Sigmoid colon (tissue), 7 donors: ENCODE results near the gene LHX3. TPM values are rescaled to one million over a fixed set of nuclear protein-coding genes. Genes with fewer than 3 reads are reported as not detected.

Experiments
- DNase-seq: peaks from one replicate; pipeline ENCODE4 v3.0.0-alpha.2; 2019
- H3K27ac ChIP-seq, 4 donors: fragments of 200-600 bp; sonication (generic); one replicate each; pipeline ENCODE4 v1.5.1; 2016 to 2019; ENCODE audit warnings: mild to moderate bottlenecking in 1 of 4
- H3K27me3 ChIP-seq, 3 donors: fragments of 200-600 bp; sonication (generic); one replicate each; pipeline ENCODE4 v1.5.1; 2019; ENCODE audit warnings: mild to moderate bottlenecking in 1 of 3
- H3K36me3 ChIP-seq, 4 donors: fragments of 200-600 bp; sonication (generic); one replicate each; pipeline ENCODE4 v1.5.1; 2016 to 2019
- H3K4me1 ChIP-seq, 4 donors: fragments of 200-600 bp; sonication (generic); one replicate each; pipeline ENCODE4 v1.5.1; 2017 to 2019
- H3K4me3 ChIP-seq, 4 donors: fragments of 200-600 bp; sonication (generic); one replicate each; pipeline ENCODE4 v1.5.1; 2017 to 2019; ENCODE audit warnings: mild to moderate bottlenecking in 2 of 4, moderate library complexity in 1 of 4
- H3K9me3 ChIP-seq, 4 donors: fragments of 200-600 bp in 3 of 4; sonication (generic) in 3 of 4; one replicate each; pipeline versions ENCODE4 v1.5.1 to v1.6.1; 2013 to 2019
- EP300 ChIP-seq, 4 donors: sonication (generic); formaldehyde crosslinking; IDR thresholded peaks; one replicate each; pipeline ENCODE4 v1.6.1; 2017; ENCODE audit warnings: antibody characterized with exemption in 4 of 4
- POLR2A ChIP-seq, 2 donors: fragments of 450-650 bp; IDR thresholded peaks; one replicate each; pipeline ENCODE4 v1.6.1; 2016; ENCODE audit warnings: antibody characterized with exemption in 2 of 2, mild to moderate bottlenecking in 2 of 2, moderate library complexity in 2 of 2
- POLR2AphosphoS5 ChIP-seq, 4 donors: sonication (generic); formaldehyde crosslinking; IDR thresholded peaks; one replicate each; pipeline ENCODE4 v1.6.1; 2017; ENCODE audit warnings: antibody characterized with exemption in 4 of 4
- WGBS, 2 donors: extraction: QIAGEN DNeasy Blood & Tissue Kit; methylation state at CpG; one replicate each; pipeline ENCODE4 v1.1.7; 2013; 5-methylcytosine and 5-hydroxymethylcytosine counted together
- intact Hi-C: fragments of 100-400 bp; cut with DNase I; formaldehyde crosslinking; loops from one replicate; pipeline ENCODE4 v1.15.1; 2023
- polyA plus RNA-seq, 3 donors: library from polyadenylated mRNA; stranded (reverse); fragments of 200-250 nt; gene quantifications; one replicate each; pipeline ENCODE4 v1.2.3, GENCODE V29; 2013
- total RNA-seq, 4 donors: library from RNA; depleted of rRNA; stranded (reverse); fragments of >200 nt; gene quantifications; one replicate each; pipeline ENCODE4 v1.1.0, GENCODE V29; 2016
- TF ChIP-seq, protein P1 (sequence below), 4 experiments: fragments of 450-650 bp in 3 of 4; fragments of 200-600 bp in 1 of 4; IDR thresholded peaks; one replicate each; pipeline ENCODE4 v1.5.1; 2016 to 2019; ENCODE audit warnings: antibody characterized with exemption in 4 of 4, mild to moderate bottlenecking in 3 of 4, moderate library complexity in 2 of 4
- donor health status: healthy with polysubstance abuse.
- donor health status: Bipolar disorder and iron deficiency.
- donor health status: healthy.

LHX3 gene
- total RNA-seq (not detected), polyA plus RNA-seq (not detected)

DNA sequence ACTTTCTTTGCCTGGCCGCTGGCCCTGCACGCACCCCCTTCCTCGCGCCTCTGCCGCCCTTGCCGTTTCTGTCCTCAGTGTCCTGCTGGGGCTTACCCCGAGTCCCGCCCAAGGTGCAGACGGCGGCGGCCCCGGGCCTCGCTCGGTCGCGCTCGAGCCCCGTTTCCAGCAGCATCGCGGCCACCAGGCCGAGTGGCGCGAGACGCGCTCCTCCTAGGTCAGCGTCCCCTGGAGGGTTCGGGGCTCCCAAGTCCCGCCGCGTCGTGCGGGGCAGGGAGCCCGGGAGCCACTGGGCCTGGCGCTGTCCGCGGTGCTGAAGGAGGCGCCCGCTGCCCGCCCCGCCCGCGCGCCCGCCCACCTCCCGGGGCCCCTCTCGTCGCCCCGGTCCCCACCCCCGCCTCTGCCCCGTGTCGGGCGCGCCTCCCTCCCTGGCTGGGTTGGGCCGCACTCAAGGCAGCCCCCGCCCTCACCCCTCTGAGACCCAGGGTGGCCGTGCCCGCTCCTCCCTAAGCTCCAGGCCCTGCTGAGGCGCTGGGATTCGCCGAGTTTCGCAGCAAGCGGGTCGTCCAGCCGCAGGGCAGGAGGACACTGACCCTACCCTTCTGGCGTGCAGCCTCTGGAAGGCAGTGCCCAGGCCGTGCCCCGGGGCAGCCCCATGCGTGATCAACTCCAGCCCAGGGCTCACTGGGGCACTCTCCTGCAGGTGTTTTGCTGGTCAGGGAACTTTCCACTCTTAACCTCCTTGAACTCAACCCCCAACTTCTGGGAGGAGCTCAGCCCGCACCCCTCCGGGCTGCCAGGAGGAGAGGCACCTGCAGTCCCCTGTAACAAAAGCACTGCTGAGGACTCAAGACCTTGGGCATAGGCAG lies at the start of gene LHX3:
Gene LHX3 (minus strand): TSS at position 291 of the 869 bp plus-strand sequence. CDS start 116 bp downstream, at position 175.
- no peak within 1 kb of the TSS for H3K4me3 ChIP-seq
- H3K36me3 ChIP-seq: peaks cover 0 to 14% (median 2%) of the 10 kb centered on the region in 4 donors
- peaks cover 52 to 59% (median 57%) of the 10 kb centered on the region in 3 donors for H3K27me3 ChIP-seq
- intact Hi-C loops: no loop called here
- peaks cover 0 to 17% (median 2%) of the 10 kb centered on the region in 4 donors for H3K4me1 ChIP-seq
- WGBS, 2 donors: 12 to 18% methylated on average over 70 of the region's 70 CpGs
- no peaks in the 10 kb centered on the region for H3K9me3 ChIP-seq
- TF ChIP-seq POLR2AphosphoS5 (IDR thresholded peaks at IDR 0.05) (no peak), POLR2A (IDR thresholded peaks at IDR 0.05) (no peak), EP300 (IDR thresholded peaks at IDR 0.05) (no peak)
- TF ChIP-seq, protein P1, sequence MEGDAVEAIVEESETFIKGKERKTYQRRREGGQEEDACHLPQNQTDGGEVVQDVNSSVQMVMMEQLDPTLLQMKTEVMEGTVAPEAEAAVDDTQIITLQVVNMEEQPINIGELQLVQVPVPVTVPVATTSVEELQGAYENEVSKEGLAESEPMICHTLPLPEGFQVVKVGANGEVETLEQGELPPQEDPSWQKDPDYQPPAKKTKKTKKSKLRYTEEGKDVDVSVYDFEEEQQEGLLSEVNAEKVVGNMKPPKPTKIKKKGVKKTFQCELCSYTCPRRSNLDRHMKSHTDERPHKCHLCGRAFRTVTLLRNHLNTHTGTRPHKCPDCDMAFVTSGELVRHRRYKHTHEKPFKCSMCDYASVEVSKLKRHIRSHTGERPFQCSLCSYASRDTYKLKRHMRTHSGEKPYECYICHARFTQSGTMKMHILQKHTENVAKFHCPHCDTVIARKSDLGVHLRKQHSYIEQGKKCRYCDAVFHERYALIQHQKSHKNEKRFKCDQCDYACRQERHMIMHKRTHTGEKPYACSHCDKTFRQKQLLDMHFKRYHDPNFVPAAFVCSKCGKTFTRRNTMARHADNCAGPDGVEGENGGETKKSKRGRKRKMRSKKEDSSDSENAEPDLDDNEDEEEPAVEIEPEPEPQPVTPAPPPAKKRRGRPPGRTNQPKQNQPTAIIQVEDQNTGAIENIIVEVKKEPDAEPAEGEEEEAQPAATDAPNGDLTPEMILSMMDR (IDR thresholded peaks at IDR 0.05): no peak
- no peak for DNase-seq
- H3K27ac ChIP-seq: no peak within 1 kb of the TSS

DNA sequence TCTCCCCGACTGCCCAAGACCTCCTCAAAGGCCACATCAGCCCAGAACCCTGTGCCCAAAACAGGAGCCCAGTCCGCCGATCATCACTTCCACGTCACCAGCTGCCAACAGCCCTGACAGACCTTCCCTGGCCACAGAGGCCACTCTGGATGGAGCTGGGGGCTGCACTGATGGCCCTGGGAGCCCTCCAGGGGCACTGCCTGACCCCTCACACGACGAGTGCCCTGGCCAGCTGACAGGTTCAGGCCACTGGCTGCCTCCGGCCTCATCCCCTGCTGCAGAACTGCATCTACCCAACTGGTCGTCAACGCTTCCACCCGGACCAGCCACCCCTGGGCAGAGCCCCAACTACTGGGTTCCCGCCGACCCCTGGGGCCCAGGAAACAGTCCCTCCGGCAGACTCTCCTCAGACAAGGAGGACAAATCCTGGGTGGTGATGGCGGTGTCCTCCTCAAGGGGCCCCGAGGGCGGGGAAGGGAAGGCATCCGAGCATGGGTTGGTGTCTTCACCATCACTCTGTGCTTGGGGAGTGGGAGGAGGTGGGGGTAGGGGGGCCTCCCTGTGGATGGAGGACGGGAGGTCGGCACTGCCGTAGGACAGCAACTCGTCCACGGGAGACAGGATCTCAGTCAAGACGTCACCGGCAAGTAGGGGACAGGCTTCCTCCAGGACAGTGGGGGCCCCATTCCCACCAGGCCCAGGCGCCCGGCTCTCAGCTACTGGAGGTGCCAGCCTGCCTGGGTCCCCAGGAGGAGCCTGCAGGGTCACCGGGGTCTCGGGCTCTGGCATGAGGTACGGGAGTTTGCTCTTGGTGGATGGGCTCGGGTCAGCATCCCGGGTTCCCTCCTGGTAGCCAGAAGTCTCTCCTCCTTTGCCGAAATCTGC lies 48.6 kb upstream of the LHX3 start:
- no peak for DNase-seq
- Histone ChIP-seq H3K36me3 (no peaks in the 10 kb centered on the region), H3K27me3 (peaks cover 0 to 36% (median 4%) of the 10 kb centered on the region in 3 donors), H3K4me1 (no peaks in the 10 kb centered on the region), H3K4me3 (no peak overlapping the region), H3K27ac (no peak overlapping the region), H3K9me3 (no peaks in the 10 kb centered on the region)
- TF ChIP-seq, protein P1 (IDR thresholded peaks at IDR 0.05): no peak
- TF ChIP-seq POLR2AphosphoS5 (IDR thresholded peaks at IDR 0.05) (no peak), EP300 (IDR thresholded peaks at IDR 0.05) (no peak), POLR2A (IDR thresholded peaks at IDR 0.05) (no peak)
- WGBS, 2 donors: 78 to 86% methylated on average over 32 of the region's 32 CpGs
- intact Hi-C loops: no loop called here

DNA sequence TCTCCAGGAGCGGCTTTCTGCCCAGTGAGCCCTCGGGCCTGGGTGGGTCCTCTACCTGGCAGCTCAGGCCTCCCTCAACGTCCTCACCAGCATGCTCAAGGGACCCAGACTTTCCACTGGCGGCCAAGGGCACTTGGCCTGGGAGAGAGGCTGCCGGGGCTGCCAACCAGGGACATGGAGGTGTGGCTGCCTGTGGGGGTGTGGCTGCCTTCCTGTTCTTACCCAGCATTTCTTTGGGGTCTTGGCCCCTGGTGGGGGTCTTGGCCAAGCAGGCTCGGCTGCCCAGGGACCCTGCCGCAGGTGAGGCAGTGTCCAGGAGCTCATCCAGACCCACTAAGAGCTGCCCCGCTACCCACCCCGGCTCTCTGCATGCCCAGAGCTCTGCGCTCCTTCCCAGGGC lies 47.9 kb upstream of the LHX3 start:
- H3K4me3 ChIP-seq: no peak overlapping the region
- TF ChIP-seq POLR2AphosphoS5 (IDR thresholded peaks at IDR 0.05) (no peak), EP300 (IDR thresholded peaks at IDR 0.05) (no peak), POLR2A (IDR thresholded peaks at IDR 0.05) (no peak)
- H3K27me3 ChIP-seq: peaks cover 0 to 31% (median 4%) of the 10 kb centered on the region in 3 donors
- intact Hi-C loops: no loop called here
- no peak overlapping the region for H3K27ac ChIP-seq
- no peaks in the 10 kb centered on the region for H3K4me1 ChIP-seq
- WGBS, 2 donors: 83 to 84% methylated on average over 10 of the region's 10 CpGs
- DNase-seq: no peak
- no peaks in the 10 kb centered on the region for H3K36me3 ChIP-seq
- H3K9me3 ChIP-seq: no peaks in the 10 kb centered on the region

DNA sequence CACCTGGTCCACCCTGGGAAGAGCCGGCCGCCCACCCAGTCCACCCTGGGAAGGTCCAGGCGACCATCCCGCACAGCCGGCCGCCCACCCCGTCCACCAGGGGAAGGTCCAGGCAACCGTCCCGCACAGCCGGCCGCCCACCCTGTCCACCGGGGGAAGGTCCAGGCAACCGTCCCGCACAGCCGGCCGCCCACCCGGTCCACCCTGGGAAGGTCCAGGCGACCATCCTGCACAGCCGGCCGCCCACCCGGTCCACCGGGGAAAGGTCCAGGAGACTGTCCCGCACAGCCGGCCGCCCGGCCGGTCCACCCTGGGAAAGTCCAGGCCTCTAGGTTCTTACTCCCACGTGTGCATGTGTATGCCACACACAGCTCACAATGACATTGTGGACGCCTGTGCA lies 47.4 kb upstream of the LHX3 start:
- no peaks in the 10 kb centered on the region for H3K4me1 ChIP-seq
- TF ChIP-seq, protein P1 (IDR thresholded peaks at IDR 0.05): no peak
- TF ChIP-seq EP300 (IDR thresholded peaks at IDR 0.05) (no peak), POLR2AphosphoS5 (IDR thresholded peaks at IDR 0.05) (no peak), POLR2A (IDR thresholded peaks at IDR 0.05) (no peak)
- 93% methylated on average over 29 of the region's 29 CpGs for WGBS, 2 donors
- DNase-seq: no peak
- intact Hi-C loops: no loop called here
- H3K9me3 ChIP-seq: no peaks in the 10 kb centered on the region
- H3K27ac ChIP-seq: no peak overlapping the region
- peaks cover 0 to 29% (median 4%) of the 10 kb centered on the region in 3 donors for H3K27me3 ChIP-seq
- H3K36me3 ChIP-seq: no peaks in the 10 kb centered on the region
- H3K4me3 ChIP-seq: no peak overlapping the region
